Fibroblast of skin of back (primary cell): ENCODE data around the gene LMO2.

Experiments used
- DNase-seq: peaks from one replicate; pipeline ENCODE4 v3.0.0-alpha.2; 2013

The LMO2 gene

DNA sequence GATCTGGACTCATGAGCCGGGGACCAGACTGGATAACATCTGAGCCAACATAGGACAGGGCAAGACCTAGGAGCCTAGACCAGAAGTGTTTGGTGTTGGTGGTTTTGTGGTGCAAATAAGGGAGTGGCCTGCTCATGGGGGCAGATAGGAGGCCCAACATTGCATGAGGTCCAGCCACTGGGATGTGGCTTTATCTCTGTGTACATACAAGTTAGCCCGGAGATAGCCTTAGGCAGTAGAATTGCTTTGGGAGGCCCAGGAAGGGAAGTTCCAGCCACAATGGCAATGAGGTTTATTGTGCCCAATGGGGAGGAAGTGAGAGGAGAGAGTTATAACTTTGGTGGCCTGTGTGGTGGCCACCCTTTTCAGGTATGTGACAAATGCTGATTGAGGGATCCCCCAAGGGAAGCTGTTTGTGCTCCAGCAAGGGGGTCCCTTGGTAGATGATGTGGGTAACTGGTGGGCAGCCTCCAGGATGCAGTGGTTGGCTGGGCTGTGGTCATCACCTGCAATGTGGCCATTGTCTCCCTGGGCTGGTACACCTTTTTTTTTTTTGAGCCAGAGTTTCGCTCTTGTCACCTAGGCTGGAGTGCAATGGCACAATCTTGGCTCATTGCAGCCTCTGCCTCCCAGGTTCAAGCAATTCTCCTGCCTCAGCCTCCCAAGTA is 6.4 kb downstream of the LMO2 start:
- DNase-seq, result no peak

DNA sequence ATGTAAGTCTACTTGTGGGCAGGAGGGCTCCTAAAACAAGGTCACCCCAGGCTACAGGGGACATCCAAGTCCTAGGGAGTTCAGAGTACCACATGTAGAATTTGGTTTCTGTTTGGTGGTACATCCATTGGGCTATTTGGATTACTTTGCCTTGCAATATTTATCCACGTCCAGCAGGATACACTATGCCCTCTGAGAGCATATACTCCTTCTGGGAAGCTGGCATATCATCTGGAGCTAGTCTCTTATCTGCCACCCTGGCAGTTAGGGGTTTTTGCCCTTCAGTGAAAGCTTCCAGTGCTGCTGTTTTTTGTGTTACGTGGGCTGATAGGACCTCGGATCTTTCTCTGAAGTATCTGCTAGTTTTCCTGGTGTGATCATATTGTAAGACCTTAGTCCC is 7.3 kb downstream of the LMO2 start:
- no peak for DNase-seq

DNA sequence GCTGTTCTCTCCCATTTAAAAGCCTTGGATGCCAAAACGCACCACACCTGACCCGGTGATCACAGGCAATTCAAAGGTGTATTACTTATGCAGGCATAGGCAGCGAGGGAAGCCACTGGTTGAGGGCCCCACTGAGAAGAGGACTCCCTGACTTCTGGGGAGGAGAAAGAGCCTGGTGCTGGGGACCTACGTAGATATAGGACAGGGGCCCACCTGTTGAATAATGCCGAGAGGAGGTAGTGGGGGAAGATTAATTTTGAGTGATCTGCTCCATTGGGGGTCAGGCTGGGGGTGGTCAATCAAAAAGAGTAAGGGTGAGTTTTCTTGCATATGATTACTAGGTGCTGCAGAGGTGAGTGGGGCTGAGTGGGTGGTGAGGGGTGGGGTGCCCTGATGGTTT is 7.8 kb downstream of the LMO2 start:
- DNase-seq, result no peak

DNA sequence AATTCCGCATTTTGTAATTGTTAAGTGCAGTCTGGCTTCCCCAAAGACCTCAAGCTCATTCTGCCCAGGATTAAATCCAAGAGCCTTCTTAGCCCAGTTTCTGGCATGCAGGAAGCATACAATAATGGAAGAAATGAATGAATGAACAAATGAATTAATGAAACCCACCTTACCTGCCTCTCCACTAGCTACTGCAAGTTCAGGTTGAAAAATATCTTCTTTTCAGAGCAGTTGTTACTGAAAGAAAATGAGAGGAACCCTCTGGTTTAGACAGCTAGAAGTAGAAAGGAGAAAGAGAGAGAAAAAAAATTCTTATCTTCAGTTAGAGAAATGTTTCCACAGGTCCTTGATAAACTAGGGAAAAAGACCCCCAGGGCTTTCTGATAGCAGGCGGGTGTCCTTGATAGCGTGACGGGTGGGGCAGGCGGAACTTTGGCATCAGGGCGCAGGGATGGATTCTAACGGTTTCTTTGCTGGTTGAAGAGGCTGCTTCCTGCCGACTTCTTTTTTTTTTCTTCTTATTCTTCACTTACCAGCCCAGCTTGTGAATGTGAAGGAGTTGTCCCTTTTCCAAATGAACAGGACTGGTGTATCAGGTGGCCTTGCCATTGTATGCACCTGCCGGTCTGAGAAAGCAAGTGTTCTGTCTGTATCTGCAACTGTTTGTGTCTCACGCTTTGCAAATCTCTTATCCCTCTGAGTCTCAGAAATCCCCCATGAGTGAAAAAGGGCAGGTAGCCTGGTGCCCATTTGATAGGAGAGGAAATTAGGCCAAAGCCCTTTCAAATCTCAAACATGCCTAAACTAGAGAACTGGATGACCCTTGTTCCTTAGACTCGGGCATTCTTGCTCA is 10.0 kb downstream of the LMO2 start:
- no peak for DNase-seq

DNA sequence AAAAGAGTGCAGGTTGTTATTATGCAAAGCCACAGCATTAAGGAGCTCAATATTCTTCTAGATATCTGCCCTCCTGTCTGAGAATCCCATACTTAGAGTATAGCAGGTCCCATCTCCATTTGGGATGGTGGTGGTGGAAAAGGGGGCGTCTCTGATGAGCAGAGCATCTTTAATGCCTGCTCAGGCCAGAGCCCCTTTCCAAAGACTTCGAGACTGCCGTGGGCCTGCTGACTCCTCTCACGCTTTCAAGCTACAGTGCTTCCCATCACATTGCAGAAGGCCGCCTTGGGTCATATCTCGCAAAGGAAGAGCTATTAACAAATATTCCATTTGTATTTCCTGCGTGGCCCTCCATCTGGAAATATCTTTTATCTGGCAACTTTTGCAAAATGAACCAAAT is 10.9 kb downstream of the LMO2 start:
- DNase-seq, result no peak

DNA sequence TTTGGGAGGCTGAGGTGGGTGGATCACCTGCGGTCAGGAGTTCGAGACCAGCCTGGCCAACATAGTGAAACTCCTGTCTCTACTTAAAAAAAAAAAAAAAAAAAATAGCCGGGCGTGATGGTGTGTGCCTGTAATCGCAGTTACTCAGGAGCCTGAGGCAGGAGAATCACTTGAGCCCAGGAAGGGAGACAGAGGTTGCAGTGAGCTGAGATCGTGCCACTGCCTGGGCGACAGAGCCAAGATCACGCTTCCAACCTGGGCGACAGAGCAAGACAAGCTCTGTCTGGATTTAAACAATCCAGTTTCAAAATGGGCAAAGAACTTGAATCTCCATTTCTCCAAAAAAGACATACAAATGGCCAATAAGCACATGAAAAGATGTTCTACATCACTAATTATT is 12.5 kb downstream of the LMO2 start:
- no peak for DNase-seq

DNA sequence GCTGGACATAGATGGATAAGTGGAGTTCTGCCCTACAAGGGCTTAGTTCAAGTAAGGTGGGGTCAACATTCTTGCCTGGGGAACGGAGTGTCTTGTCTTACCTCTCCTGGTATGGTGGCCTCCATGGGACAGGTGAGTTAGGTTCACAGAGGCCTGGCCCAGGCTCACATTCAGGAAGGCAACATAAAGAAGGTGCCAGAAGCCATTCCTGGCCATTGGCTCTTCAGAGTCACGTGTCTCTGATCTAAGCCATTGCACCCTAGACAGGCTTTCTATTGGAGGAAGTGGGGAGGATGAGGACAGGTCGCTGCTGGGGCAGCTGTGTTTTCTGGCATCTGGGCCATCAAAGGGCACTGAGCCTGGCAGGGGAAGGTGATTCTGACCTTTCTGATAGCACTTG is 14.8 kb downstream of the LMO2 start:
- DNase-seq, result no peak

DNA sequence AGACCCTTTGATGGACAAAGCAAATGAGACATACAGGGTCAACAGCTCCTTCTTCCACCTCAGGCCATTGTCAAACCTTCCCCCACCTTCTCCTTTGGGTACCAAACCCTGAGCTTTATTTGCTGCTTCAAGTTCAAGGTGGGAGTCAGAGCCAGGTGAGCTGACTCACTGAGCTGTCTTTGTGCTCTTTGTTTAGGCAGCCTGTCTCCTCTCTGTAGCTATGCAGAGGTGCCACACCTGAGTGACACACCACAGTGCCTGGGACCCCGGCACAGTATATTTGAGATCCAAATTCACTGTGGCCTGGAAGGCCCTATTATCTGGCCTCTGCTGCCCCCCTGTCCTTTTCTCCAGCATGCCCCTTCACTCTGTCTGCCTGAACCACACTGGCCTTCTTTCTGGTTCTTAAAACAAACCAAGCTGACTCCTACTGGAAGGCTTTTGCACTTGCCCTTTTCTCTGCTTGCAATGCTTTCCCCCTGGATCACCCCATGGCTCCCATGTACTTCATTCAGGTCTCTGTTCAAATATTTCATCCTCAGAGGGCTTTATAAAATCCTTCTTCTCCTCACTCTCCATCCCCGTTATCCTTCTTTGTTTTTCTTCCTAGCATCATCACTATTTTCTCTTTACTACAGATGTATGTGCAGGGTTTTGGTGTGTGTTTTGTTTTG is 16.1 kb downstream of the LMO2 start:
- DNase-seq, result no peak

DNA sequence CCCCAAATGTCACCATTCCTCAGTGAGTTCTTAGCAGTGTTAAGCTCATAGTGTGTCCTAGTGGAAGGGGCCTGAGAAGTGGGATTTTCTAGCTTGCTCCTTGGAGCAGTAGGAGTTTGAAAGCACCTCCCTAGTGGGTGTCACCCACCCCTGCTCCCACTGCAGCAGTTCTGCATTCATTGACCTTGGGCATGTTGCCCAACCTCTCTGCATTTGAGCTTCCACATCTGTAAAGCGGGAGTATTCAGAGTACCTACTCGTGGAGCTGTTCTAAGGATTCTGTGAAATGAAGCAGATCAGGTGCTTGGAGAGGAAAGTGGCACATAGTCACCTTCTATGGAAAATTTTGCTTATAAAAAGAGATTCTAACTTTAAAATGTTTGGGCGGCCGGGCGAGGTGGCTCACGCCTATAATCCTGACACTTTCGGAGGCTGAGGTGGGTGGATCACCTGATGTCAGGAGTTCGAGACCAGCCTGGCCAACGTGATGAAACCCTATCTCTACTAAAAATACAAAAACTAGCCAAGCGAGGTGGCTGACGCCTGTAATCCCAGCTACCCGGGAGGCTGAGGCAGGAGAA is 16.9 kb downstream of the LMO2 start:
- no peak for DNase-seq

DNA sequence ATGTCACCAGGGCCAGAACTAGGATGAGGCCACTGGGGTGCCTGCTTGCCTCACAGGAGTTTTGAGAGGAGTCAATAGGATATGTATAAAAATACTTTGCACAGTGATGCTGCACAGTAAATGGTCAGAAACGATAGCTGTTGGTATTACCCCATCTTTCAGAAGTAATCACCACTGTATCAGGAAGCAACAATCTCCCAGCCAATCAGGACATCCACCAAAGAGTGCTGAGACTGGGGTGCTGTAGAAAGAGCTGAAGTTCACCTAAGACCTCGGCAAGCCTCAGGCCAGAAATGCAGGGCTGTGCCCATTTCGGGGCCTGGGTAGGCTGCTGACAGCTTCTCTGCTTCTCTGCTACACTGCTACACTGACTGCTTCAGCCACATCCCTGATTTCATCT is 17.4 kb downstream of the LMO2 start:
- no peak for DNase-seq

DNA sequence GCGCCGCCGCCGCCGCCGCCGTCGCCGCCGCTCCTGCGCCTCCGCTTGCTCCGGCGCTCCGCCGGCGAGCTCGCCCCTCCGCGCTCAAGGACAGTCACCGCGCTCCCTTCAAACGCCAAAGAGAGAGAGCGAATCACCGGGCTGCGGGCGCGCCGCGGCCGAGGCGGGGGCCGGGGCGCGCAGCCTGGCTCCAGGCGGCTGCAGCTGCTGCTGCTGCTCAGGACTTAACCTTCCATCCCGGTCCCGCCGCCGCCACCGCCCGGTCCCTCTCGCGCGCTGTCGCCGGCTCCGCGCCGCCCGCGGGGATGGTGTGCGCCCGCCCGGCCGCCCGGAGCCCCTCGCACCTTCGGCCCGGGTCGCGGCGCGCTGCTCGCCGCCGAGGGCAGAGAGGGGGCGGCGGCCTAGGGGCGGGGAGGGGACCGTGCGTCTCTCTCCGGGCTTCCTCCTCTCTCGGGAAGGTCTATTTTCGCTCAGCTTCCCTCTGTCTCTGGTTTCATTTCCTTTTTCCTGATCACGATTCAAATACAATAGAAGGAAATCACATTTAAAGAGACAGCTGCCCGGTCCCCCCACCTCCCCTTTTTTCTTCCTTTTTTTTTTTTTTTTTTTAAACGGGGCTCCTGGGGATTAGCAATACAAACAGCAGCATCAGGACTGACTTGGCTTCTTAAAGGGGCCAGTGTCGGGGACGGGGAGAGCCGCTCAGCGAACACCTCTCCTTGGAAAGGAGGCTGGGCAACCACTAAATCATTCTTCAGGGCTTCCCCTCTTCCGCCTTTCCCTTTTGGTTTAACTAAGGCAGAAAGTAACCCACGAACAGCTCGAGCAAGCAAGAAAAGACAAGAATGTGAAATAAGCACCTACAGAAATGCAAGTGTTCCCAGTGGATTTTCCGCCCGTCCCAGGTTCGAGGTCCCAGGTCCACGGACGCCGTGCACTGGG is 22.1 kb downstream of the LMO2 start:
- DNase-seq, result peak; percentile 37

DNA sequence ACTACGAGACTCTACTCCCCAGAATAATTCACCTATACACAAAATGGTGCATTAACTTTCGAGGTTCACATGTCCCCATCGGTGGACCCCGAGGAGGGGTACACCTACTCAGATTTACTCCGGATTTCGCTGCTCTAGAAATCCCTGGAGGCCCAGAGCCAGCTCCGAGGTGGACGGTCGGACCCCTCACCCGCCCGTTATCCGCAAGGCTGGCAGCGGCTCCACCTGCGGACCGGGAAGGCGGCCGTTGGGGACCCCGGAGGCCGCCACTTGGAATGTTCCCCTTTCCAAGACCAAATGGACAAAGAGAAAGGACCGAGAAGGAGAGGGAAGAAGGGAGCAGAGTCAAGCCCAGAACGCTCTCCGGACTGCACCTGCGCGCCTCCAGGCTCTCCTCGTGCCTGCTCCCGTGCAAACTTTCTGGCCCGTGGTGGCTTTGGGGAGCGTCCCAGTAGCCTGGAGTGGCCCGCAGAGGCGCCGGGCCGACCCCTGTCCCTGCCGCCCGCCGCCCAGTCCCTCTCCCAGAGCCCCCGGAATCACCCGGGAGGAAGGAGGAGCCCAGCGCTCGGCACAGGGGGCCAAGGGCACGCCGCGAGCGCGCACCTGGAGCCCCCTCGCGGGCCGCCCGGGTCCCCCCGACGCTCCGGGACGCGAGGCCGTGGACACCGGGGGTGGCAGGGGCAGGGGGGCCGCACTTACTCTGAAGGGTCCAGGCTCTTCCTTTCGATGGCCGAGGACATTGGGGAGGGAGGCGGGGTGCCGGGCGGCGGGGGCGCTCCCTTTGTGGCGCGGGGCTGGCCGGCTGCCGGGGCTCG is 23.0 kb downstream of the LMO2 start:
- DNase-seq, result no peak

DNA sequence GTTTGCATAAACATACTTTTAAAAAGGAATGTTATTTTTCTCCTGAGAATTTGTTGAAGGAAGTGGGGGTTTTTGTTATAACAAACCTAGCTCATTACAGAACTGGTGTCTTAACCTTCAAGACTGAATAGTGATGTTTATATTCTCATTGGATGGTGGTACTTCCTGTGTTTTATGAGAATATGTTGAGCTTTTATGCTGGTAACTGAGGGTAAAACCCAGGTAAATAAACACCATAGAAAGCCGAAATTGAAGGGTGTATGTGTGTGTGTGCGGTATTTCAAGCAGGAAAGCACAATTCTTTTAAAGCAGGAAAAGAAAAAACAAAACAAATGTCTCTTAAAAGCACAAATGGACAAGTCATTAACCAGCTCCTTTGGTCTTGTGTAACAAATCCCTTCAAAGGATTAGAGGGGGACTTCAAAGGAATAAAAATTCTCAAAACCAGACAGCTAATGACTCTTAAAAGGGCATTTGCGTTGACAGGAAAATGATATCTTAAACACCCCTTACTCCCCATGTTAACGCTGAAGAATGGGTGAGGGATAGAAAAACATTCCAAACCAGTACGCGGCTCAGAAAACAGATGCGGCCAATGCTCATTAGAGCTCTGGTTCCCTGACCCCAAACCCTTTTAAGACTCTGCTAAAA is 23.8 kb downstream of the LMO2 start:
- DNase-seq, result no peak

DNA sequence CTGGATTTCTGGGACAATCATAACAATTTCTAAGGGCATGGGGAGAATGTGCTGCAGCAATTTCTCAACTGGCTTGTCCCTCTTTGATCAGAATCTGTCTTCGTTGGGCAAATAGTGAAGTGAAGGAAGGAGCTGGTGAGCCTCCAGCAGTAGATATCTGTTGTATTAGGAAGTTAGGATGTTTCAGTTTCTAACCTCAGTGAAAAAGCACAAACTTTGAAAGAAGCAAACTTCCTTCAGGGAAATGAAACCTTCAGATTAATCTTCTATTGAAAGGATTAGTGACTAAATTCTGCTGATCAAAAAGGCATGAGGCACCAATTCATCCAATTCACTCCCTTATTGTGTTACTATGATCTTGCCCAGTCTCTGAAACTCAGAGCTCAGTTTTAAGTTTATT is 24.3 kb downstream of the LMO2 start:
- no peak for DNase-seq

DNA sequence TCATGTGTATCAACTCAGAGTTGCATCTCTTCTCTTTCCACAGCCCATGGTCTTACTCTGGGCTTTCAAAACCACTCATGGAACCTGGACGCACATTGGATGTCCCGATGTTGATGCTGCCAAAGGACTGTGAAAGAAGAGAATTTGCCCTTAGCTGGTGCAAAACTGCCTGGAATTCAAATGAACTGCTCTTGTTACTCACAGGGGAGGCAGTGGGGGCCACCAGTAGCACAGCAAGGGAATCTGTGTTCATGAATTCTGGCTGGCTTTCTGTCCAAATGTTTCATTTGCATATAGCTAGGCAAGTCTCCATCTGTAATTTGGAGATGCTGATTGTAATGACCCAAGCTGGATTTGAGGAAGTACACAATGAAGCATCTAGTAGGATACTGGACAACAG is 24.9 kb downstream of the LMO2 start:
- DNase-seq, result no peak

DNA sequence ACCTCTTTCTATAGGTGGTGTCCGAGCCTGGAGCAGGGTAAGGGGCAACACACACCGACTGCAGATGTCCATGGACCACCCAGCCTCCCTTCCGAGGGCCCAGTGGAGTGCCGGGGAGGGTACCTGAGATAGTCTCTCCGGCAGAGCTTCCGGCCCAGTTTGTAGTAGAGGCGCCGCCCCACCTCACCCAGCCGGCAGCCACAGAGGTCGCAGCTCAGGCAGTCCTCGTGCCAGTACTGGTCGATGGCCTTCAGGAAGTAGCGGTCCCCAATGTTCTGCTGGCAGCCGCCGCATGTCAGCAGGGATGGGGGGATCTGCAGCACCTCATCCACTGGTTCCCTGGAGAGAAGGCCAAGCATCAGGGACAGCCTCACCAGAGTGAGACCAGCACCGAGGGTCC is 27.4 kb downstream of the LMO2 start:
- no peak for DNase-seq

DNA sequence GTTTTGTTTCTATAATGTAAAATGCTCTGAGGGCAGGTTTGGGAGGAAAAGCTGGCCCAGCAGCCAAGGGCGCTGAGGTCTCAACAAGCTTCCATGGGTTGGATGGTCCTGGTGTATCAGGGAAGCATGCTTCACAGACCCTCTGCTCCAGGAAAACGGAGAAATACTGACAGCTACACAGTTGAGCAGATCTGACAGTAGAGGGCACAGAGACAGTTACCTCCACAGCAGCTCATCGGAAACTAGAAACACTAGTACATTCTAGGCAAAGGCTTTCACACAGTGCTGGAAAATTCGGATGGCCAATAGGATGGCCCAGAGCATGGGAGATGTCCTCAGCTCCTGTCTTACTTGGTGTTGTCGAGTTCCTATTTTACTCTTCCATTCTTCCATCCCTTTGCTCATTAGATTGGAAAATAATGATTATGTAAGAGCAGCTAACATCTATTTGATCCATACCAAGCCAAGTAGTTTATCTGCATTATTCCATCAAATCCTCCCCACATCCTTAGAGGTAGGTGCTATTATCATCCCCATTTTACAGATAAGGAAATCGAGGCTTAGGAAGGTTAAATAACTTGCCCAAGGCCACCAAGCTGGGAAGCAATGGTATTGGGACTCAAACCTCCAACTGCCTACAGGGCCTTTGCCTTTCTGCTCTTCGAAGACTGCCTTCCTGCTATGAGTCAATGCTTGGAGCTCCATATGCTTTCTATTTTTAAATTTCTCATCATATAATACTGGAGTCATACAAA is 28.3 kb downstream of the LMO2 start:
- peak; percentile 17 for DNase-seq

DNA sequence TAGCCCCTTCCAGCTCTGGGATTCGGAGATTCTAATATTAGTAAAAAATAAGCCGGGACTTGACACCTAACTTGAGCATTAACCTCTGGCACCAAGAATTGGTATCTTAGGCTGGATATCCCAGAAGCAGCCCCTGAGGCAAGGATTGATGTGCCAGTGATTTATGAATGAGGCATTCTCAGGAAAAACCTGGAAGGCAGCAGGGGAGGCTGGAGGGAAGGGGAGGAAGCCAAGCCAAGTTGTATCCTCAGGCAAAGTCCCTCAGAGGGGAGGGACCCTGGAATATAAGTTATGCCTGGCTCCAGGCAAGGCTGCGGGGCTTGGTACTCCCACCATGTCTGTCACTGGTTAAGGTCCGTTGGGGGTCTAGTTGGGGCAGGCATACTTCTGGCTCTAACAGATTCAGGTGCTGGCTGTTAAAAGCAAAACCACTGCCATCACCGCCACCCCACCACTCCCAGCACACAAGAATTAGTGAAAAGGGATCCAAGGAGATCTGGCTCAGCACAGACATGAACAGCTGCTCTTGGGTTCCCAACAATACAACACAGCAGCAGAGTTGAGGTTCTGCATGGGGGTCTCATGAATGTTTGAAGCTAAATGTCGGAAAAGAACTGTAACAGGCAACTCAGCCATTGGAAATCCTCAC is 29.8 kb downstream of the LMO2 start:
- DNase-seq, result no peak

DNA sequence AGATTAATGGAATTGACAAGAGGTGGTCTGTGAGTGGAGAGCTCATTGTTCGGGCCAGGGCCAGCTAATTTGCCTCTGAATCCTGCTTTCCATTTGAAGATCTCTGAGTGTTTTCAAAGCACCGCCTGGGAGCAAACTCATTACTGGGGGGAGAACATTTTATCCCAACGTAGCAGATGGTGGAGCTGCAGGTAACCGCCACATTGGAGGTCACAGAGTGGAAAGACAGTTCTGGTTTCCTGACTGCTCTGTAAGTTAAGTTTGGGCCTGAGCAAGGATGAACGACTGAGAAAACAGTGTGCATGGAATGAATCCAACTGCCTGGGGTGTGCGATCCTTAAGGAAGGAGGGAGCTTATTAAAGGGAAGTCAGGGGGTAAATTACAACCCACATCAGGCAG is 30.5 kb downstream of the LMO2 start:
- no peak for DNase-seq

DNA sequence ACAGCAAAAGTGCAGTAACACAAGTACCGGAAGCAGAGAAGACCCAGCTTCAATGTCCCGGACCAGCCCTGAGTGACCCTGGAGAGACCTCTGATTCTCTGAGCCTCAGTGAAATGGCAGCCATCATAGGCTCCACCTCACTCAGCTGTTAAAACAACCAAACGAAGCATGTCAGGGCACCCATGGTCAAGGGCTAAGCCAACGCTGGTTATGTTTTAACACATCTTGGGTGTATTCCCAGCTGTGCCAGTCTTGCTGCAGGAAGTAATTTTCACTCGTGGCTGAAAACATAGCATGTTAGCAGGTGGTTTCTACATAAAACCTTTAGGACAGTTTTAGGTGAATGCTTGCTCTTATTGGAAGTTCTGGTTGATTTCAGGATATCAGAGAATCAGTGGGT is 30.9 kb downstream of the LMO2 start:
- no peak for DNase-seq
